GM10847 (cell line): ENCODE data around the gene AMPH.

Experiments
- POLR2A ChIP-seq: IDR thresholded peaks from 2 replicates; pipeline ENCODE4 v1.6.1; 2011; ENCODE audit not compliant: insufficient read length; ENCODE audit errors: extremely low read depth

AMPH gene

DNA sequence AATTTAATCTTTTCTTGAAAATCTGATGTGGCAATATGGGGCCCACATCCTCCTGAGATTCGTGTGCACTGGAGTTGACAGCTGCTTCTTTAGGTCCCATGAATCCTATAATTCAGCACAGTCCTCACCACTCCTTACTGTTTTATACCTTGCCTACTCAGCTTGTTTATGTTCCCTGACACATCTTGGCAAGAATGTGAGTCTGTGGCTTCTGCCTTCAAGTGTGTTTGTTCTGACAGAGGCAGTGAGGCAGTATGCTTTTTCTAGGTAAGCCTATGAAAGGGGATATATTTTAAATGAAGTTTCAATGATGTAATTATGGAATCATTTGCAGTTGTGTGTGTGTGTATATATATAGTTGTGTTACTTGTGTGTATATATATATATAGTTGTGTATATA is 106.4 kb downstream of the AMPH start:
- TF ChIP-seq POLR2A, result no peak

DNA sequence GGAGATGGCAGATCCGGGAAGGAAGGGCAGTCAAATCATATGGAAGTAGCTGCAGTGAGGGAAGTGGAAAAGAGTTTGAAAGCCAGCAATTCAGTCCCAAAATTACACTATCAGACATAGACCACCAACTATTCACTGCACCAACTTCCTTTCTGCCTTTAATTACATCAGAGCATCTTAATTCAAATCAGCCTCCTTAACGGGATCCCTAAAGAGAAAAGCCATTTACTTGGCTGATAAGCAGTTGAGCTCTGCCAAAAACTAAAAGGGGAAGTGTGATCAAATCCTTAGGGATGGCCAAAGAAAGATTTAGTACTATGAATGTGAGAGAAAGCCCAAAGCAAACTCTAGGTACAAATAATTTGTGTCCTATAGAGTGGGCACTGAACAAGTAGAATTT is 110.4 kb downstream of the AMPH start:
- TF ChIP-seq POLR2A, result no peak

GRCh38 chr7:38518541-38518940 is 112.6 kb downstream of the AMPH start:
- no peak for TF ChIP-seq POLR2A

DNA sequence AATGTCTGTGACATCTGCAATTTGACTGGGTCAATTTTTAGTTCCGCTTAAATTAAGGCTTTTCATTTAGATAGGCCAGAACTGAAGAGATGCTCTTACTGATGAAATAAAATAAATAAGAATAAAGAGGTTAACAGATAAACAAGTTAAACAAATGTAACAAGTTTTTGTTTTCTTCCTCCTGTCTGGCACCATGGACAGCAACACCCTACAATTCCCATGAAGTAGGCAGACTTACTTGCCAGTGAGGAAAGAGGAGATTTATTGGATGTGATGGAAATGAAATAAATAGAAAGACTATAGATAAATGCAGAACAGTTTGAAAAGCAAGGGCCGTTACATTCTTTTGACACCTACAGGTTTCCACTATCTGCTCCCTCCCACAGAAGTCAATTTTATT is 118.5 kb downstream of the AMPH start:
- no peak for TF ChIP-seq POLR2A

DNA sequence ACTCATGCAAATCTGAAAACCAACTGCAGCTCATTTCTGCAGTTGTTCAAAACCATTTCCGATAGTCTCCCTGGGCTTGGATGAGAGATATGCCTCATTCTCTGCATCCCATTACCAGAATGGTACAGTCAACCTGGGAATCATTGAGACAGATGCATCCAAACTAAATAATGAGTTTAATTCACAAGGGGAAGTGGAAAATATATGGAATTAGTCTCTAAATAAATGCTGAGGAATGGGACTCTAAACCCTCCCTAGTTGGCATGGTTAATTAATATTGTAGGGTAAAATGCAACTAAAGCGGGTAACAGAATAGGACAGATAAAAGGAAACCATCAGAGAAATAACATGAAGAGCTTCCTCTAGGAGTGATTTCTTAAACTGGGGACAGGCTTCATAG is 118.9 kb downstream of the AMPH start:
- TF ChIP-seq POLR2A, result no peak

DNA sequence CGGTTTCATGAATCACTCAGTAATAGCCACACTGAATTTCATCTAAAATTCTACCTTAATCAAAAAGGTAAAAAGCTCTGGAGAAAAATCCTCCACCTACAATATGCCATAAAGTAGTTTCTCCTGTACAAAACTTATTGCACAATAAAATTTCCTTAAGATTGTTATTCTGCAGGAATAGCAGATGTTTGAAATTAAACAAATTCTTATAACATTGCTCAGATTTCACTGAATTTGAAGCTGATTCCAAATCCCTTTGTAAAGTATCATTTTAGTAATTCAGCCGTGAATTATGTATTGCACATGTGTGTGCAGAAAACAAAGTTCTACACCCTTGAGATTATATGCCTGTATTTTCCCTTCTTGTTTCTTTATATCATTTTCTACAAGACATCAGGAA is 123.8 kb downstream of the AMPH start:
- TF ChIP-seq POLR2A, result no peak

DNA sequence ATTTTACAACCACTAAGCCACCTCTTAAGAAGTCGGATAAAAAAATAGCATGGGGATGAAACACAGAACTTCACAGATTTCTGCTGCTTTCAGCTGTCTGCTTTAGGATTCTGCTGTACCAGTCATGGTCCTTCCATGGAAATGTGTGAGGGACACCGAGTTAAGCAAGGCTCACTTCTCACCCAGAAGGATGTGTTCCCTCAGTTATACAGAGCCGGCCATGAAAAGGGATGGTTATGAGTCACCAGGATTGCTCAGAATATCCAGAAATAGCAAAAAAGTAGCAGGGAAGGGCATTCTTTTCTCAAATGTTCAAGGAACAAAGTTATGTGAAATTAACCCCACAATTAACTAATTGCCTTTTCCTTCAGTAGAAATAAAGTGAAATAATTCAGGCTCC is 124.4 kb downstream of the AMPH start:
- no peak for TF ChIP-seq POLR2A

- no peak for TF ChIP-seq POLR2A
Measured at GRCh38 chr7:38506004-38506403, 125.2 kb downstream of the AMPH start.

DNA sequence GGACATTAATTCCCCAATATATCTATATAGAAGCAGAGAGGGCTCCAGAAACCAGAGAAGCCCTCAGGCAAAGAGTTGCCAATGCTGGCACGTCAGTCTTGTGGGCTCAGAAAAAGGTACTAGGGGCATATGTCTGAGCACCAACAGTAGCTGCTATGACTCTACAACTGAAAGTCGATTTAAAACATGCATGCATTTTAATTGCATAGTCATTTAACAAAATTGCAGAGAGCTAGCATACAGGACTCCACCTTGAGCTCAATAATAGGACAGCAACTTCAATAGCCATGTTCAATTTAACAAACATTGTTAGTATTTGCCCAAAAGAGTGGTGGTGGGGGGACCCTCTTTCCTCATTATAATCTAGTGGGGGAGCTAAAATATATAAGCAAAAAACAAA is 126.5 kb downstream of the AMPH start:
- TF ChIP-seq POLR2A, result no peak

DNA sequence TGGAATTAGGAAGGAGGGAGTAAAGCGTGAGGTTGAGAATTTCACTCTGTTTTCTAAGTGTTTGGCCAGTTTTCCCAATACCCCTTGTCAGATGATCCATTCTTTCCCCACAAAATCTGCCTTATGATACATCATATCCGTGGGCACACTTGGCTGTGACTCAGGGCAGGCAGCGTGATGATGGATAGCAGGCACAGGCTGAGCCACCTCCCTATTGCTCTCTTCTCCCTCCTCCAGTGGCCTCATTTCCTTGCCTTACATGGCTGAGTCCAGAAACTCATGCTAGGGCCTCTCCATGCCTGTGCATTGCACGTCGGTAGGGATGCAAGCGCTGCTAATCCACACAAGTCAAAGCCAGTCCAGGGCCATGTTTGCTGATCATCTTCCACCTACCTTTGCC is 128.3 kb downstream of the AMPH start:
- TF ChIP-seq POLR2A, result no peak

- TF ChIP-seq POLR2A, result no peak
Measured at GRCh38 chr7:38502289-38502688, 128.9 kb downstream of the AMPH start.

DNA sequence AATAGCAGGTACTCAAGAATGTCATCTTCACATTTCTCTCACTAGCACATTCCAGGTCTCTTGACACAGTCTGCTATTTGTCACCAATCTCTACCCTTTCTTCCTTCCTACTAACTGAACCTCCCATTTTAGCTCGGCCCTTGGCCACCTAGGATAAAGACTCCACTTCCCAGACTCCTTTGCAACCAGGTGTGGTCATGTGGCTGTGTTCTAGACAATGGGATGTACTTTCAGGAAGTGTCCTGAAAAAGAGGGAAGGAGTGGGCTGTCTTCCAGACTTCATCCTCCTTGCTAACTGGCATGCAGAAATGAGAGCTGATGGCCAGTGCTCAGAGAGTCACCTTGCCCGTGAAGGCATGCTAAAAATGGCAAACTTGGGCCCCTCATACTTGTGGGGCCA is 139.2 kb downstream of the AMPH start:
- TF ChIP-seq POLR2A, result no peak

GRCh38 chr7:38482521-38482920 is 148.7 kb downstream of the AMPH start:
- TF ChIP-seq POLR2A, result no peak

DNA sequence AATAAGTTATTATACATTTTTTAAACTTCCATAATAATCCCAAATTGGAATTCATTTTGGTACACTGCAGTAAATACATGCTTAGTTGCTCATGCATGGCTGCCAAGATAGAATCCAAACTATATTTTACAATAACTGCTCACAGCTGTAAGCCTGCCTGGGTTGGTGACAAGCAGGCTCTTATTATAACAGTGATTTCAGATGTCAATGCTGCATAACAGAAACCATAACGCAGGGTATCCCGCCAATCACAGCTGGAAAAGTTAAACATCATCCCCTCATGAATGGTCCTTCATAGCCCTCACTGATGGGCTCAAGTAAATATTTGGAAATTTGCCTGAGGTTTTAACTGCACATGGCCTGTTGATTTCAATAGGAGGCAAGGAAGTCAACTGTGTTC is 149.8 kb downstream of the AMPH start:
- TF ChIP-seq POLR2A, result no peak

- no peak for TF ChIP-seq POLR2A
Measured at GRCh38 chr7:38478404-38478803, 152.8 kb downstream of the AMPH start.

DNA sequence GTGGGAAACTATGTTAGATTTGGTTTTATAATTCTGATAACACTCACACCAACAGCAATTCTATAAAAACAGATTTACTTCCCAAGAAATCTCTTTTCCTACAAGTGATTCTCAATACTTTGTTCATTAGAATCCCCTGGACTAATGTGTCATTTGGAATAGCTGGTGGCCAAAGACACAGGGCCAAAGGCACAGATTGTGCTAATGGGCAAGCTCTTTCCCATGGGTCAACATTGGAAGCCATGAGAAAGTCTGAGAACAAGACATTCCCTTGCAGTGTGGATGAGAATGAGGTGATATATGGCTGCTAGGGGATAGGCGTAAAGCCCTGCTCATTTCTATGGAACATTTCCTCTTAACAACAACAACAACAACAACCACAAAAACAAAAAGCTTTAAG is 153.8 kb downstream of the AMPH start:
- TF ChIP-seq POLR2A, result no peak

- no peak for TF ChIP-seq POLR2A
Measured at GRCh38 chr7:38476764-38477163, 154.4 kb downstream of the AMPH start.

- no peak for TF ChIP-seq POLR2A
Measured at GRCh38 chr7:38465956-38466355, 165.2 kb downstream of the AMPH start.

DNA sequence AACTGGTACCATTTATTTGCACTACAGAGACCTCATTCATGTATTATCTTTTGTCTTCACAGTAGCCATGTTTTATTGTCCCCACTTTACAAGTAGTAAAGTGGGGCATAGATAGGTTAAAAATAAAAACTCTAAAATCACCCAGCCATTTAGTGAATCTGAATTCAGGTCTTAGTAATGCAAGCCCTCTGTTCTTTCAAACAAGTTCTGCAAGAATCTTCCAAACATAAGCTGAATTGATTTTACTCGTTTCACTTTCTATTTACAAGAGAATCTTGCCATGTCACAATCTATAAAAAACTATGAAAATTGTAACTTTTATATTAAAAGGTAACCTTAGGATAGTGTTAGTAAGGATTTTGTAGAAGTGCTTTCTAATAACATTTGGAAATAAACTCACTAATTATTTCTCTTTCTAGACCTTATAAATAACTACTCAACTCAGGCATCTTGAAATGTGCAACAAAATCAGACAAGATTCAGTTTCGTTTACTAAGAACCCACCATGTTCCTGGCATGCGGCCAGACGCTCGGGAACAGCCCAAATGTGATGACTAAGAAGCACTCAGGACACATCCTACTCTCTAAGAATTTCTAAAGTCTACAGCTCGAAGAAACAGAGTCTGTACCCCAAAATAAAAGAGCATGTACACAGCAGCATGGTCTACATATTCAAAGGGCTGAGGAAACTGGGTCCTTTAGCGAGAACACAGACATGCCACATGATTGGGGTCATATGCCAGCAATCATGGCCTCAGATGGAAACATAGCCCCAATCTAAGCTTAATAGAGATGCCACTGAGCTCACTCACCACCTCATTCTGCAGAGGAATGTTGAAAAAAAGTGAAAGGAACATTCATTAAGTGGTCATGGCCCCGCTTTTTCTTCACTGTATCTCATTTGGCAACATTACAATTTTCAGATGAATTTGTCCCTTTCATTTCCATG is 167.6 kb downstream of the AMPH start:
- no peak for TF ChIP-seq POLR2A
